Fibroblast of lung (primary cell): Measurements from ENCODE around the gene CTBP2. TPM values are rescaled to one million over a fixed set of nuclear protein-coding genes. Genes with fewer than 3 reads are reported as not detected.

Experiments used
- DNase-seq, 2 donors: peaks; one replicate each; pipeline versions ENCODE4 v3.0.0 to v3.0.0-alpha.2; 2010; ENCODE audit warnings: low read depth in 2 of 2
- H2AFZ ChIP-seq: 2 replicates; pipeline ENCODE4 v1.5.1; 2012; ENCODE audit warnings: low read length, control low read depth, inconsistent platforms
- H3K27ac ChIP-seq: 2 replicates; pipeline ENCODE4 v1.5.1; 2011; ENCODE audit warnings: low read length, control low read depth; ENCODE audit not compliant: insufficient read depth
- H3K27me3 ChIP-seq: 2 replicates; pipeline ENCODE4 v1.5.1; 2011; ENCODE audit warnings: mild to moderate bottlenecking, low read length; ENCODE audit not compliant: control insufficient read depth, insufficient read depth
- H3K36me3 ChIP-seq: 2 replicates; pipeline ENCODE4 v1.5.1; 2011; ENCODE audit warnings: low read length; ENCODE audit not compliant: control insufficient read depth, insufficient read depth
- H3K4me1 ChIP-seq: 2 replicates; pipeline ENCODE4 v1.5.1; 2011; ENCODE audit warnings: low read length; ENCODE audit not compliant: control insufficient read depth, insufficient read depth; ENCODE audit errors: extremely low read depth
- H3K4me2 ChIP-seq: 2 replicates; pipeline ENCODE4 v1.5.1; 2011; ENCODE audit warnings: low read length, control low read depth; ENCODE audit not compliant: insufficient read depth; ENCODE audit errors: extremely low read depth
- H3K4me3 ChIP-seq, 4 experiments: fragments of 200-600 bp in 1 of 4; sonication (generic) in 1 of 4; replicated peaks in 1 of 4; 2 replicates each; pipeline ENCODE4 v1.5.1; 2011 to 2016; ENCODE audit warnings: low read length in 4 of 4, low read depth in 3 of 4, mild to moderate bottlenecking in 3 of 4, control low read depth in 2 of 4, inconsistent platforms in 1 of 4, mixed read lengths in 1 of 4; ENCODE audit not compliant: insufficient read depth in 1 of 4; ENCODE audit errors: control extremely low read depth in 1 of 4
- H3K79me2 ChIP-seq: 2 replicates; pipeline ENCODE4 v1.5.1; 2012; ENCODE audit warnings: mild to moderate bottlenecking, low read length, inconsistent platforms; ENCODE audit not compliant: control insufficient read depth, insufficient read depth
- H3K9ac ChIP-seq: 2 replicates; pipeline ENCODE4 v1.5.1; 2011; ENCODE audit warnings: mild to moderate bottlenecking, low read length, control low read depth; ENCODE audit not compliant: insufficient read depth
- H3K9me3 ChIP-seq: 2 replicates; pipeline ENCODE4 v1.5.1; 2012; ENCODE audit warnings: low read depth, low read length; ENCODE audit not compliant: control insufficient read depth, insufficient read depth
- H4K20me1 ChIP-seq: 2 replicates; pipeline ENCODE4 v1.5.1; 2011; ENCODE audit warnings: low read length; ENCODE audit not compliant: control insufficient read depth, insufficient read depth; ENCODE audit errors: extremely low read depth
- CTCF ChIP-seq, 2 donors: IDR thresholded peaks in 1 of 2; conservative IDR thresholded peaks in 1 of 2; 1 replicate in 1 of 2; 2 replicates in 1 of 2; pipeline ENCODE4 v1.5.1; 2011 to 2012; ENCODE audit warnings: low read length in 2 of 2, control low read depth in 1 of 2, inconsistent platforms in 1 of 2, low read depth in 1 of 2, mild to moderate bottlenecking in 1 of 2
- EZH2 ChIP-seq: IDR thresholded peaks from 2 replicates; pipeline ENCODE4 v1.5.1; 2012; ENCODE audit warnings: low read length, control low read depth, mild to moderate bottlenecking; ENCODE audit errors: missing control alignments
- polyA plus RNA-seq, 2 donors: library from polyadenylated mRNA; depleted of rRNA in 1 of 2; stranded (reverse) in 1 of 2; unstranded in 1 of 2; fragments of >200 nt; gene quantifications; 2 replicates each; pipeline ENCODE4 v1.2.1, GENCODE V29; 2011 to 2012; ENCODE audit warnings: missing spikeins in 1 of 2
- total RNA-seq: library from RNA; depleted of rRNA; stranded (reverse); fragments of >200 nt; gene quantifications from 2 replicates; pipeline ENCODE4 v1.2.1, GENCODE V29; 2014

The CTBP2 gene
- total and polyA plus RNA-seq, 2 donors (not counting 1 experiment from before 2014, with no cell fraction given): 72.1 to 73.3 TPM

DNA sequence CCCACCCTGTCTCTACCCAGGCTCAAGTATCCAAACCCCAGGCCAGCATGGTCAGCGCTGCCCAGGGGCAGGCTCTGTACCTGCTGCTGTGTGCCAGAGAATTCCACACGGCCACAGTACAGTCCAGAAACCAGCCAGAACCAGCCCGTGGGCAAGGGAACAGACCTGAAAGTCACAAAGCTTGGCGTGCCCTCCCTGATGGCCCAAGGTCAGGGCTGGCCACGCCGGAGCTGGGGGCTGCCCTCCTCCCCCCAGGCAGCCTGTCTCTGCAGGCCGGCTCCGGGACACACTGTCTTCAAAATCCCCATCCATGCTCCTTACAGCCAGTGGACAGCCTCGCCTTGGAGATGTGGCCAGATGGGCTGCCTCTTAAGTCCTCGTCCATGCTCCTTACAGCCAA lies 78.4 kb downstream of the CTBP2 start:
- Histone ChIP-seq H3K27me3 (no peaks in the 10 kb centered on the region), H3K9ac (no peak overlapping the region), H3K4me2 (no peak overlapping the region), H3K79me2 (peaks cover 59% of the 10 kb centered on the region), H4K20me1 (no peaks in the 10 kb centered on the region), H3K9me3 (no peaks in the 10 kb centered on the region), H3K36me3 (peaks cover 4% of the 10 kb centered on the region), H3K4me1 (peaks cover 32% of the 10 kb centered on the region), H2AFZ (no peak overlapping the region), H3K27ac (no peak overlapping the region), H3K4me3 (no peak overlapping the region)
- TF ChIP-seq CTCF (conservative IDR thresholded peaks at IDR 0.05 in 1 of 2, IDR thresholded peaks at IDR 0.05 in 1 of 2; ENCODE audit: low read depth in 1 of 2, low read length in 2 of 2): no peak
- TF ChIP-seq EZH2: no peak
- no peak for DNase-seq

- no peaks in the 10 kb centered on the region for H3K27me3 ChIP-seq
- H3K4me2 ChIP-seq: no peak overlapping the region
- H3K79me2 ChIP-seq: peaks cover 63% of the 10 kb centered on the region
- TF ChIP-seq EZH2 (no peak), CTCF (conservative IDR thresholded peaks at IDR 0.05 in 1 of 2, IDR thresholded peaks at IDR 0.05 in 1 of 2; ENCODE audit: low read depth in 1 of 2, low read length in 2 of 2) (no peak)
- no peaks in the 10 kb centered on the region for H3K9me3 ChIP-seq
- H3K9ac ChIP-seq: no peak overlapping the region
- no peak for DNase-seq
- H4K20me1 ChIP-seq: no peaks in the 10 kb centered on the region
- no peak overlapping the region for H2AFZ ChIP-seq
- H3K27ac ChIP-seq: no peak overlapping the region
- peaks cover 4% of the 10 kb centered on the region for H3K36me3 ChIP-seq
- H3K4me3 ChIP-seq: no peak overlapping the region
- H3K4me1 ChIP-seq: peaks cover 38% of the 10 kb centered on the region
These were observed 79.4 kb downstream of the CTBP2 start for GRCh38 chr10:125080984-125081383.

DNA sequence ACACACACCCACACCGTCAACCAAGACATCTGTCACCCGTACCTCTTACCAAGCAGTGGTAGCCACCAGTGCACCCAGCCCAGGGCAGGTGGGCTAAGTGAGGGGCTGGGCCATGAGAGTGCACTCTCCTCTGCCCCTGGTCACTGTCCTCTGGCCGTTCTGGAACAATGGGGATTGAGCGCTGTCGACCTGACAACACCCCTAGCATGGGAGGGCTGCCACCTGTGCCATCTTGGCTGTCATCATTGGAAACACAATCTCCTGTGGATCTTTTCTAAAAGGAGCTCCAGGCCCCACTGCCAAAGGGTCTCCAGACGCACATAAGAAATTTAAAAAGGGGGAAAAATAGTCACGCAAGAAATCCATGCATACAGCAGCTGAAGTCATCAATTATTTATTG lies 80.1 kb downstream of the CTBP2 start:
- peaks cover 67% of the 10 kb centered on the region for H3K79me2 ChIP-seq
- H3K27me3 ChIP-seq: no peaks in the 10 kb centered on the region
- no peak for DNase-seq
- H3K9ac ChIP-seq: no peak overlapping the region
- H2AFZ ChIP-seq: no peak overlapping the region
- peaks cover 34% of the 10 kb centered on the region for H3K4me1 ChIP-seq
- TF ChIP-seq CTCF (conservative IDR thresholded peaks at IDR 0.05 in 1 of 2, IDR thresholded peaks at IDR 0.05 in 1 of 2; ENCODE audit: low read depth in 1 of 2, low read length in 2 of 2): no peak
- H3K9me3 ChIP-seq: no peaks in the 10 kb centered on the region
- H3K4me2 ChIP-seq: no peak overlapping the region
- peaks cover 2% of the 10 kb centered on the region for H3K36me3 ChIP-seq
- H3K4me3 ChIP-seq: no peak overlapping the region
- no peak overlapping the region for H3K27ac ChIP-seq
- H4K20me1 ChIP-seq: no peaks in the 10 kb centered on the region
